ENCODE measurements around the gene FZD7.

GRCh38 chr2:202050652-202051051 is 17.0 kb downstream of the FZD7 start:
- TF ChIP-seq CTCF (conservative IDR thresholded peaks at IDR 0.05 in 1 of 2, IDR thresholded peaks at IDR 0.05 in 1 of 2; ENCODE audit: low read depth in 1 of 2, low read length in 2 of 2) = no peak
- TF ChIP-seq EZH2 (IDR thresholded peaks at IDR 0.05; ENCODE audit: low read length, missing control alignments) = no peak
